Activated T-cell treated with anti-CD3 and anti-CD28 coated beads, Interleukin-2, amount 50 U/mL, for 4 hours (primary cell): Measurements from ENCODE around the gene OR14C36. TPM values are rescaled to one million over a fixed set of nuclear protein-coding genes. Genes with fewer than 3 reads are reported as not detected.
"Not testable (repeated sequence)": the region's sequence is repeated elsewhere in the genome, so short reads cannot be mapped to it uniquely, and the experiment has no call there.

Source experiments
- ATAC-seq, 2 donors: fragments of 200-7000 bp; cut with Tn5 transposase; one replicate each; pipeline ENCODE4 v1.10.0; 2021
- DNase-seq: peaks from one replicate; pipeline ENCODE4 v3.0.0-alpha.2; 2020
- H3K27me3 Mint-ChIP-seq: one replicate; pipeline ENCODE4 v1.8.0; 2021; ENCODE audit warnings: low read depth, mixed read lengths
- H3K36me3 Mint-ChIP-seq: one replicate; pipeline ENCODE4 v1.8.0; 2022; ENCODE audit warnings: mixed read lengths; ENCODE audit not compliant: insufficient read depth
- H3K4me1 Mint-ChIP-seq: one replicate; pipeline ENCODE4 v1.8.0; 2021; ENCODE audit warnings: low read depth, mixed read lengths
- H3K4me3 Mint-ChIP-seq: one replicate; pipeline ENCODE4 v1.8.0; 2021; ENCODE audit warnings: mild to moderate bottlenecking, moderate library complexity, mixed read lengths
- H3K9me3 Mint-ChIP-seq: one replicate; pipeline ENCODE4 v1.8.0; 2021; ENCODE audit warnings: mixed read lengths
- total RNA-seq, 3 donors: library from RNA; stranded (reverse); gene quantifications; one replicate each; pipeline ENCODE4 v1.2.1, GENCODE V29; 2021

The OR14C36 gene
- not detected for total RNA-seq

DNA sequence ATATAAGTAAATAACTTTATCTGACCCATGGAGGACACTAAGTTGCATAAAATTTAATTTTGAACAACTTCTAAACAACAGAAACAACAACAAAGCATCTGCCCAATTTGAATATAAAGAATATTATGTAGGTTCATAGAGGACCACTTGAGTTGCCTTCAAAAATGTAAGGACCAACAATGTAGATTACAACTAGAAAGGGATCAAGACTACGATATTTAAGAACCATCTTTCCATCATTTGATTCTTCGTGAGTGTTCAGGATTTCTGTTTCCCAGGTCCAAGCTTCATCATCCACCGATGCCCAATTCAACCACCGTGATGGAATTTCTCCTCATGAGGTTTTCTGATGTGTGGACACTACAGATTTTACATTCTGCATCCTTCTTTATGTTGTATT, at the start of gene OR14C36:
Gene OR14C36, plus strand, starts transcription at position 301 of the 400 bp plus-strand sequence. Its CDS starts 0 bp downstream, at position 301.
- H3K4me3 Mint-ChIP-seq = no peak within 1 kb of the TSS
- peaks cover 13% of the 10 kb centered on the region for H3K27me3 Mint-ChIP-seq
- H3K36me3 Mint-ChIP-seq = no peaks in the 10 kb centered on the region
- no peaks in the 10 kb centered on the region for H3K4me1 Mint-ChIP-seq
- no peaks in the 10 kb centered on the region for H3K9me3 Mint-ChIP-seq
- DNase-seq = no peak
- ATAC-seq = no peak

DNA sequence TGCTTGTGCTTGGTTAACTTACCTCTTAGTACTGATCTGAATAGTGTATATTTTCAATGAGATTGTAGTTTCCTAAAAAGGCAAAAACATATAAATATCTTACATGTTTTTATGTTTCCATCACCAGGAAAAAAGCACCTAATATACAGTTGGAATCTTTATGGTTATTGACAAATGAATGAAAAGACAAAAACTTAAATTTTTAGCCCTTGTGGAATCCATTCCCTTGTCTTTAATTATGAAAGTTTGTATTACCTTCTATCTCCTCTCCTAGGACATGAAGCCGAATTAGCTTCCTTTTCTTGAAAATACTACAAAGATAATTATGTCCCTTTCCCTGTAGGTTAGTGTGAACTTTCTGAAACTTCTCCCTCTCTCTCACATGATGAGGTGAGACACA, 45.3 kb upstream of the OR14C36 start, which contains the start of gene OR2T12:
Gene OR2T12, minus strand, starts transcription at position 101 of the 400 bp plus-strand sequence. CDS start 7,846 bp downstream, outside the sequence.
- no peaks in the 10 kb centered on the region for H3K4me1 Mint-ChIP-seq

GRCh38 chr1:248305672-248306071, 42.9 kb upstream of the OR14C36 start:
- not testable (repeated sequence) for H3K36me3 Mint-ChIP-seq, H3K4me1 Mint-ChIP-seq, H3K4me3 Mint-ChIP-seq, H3K27me3 Mint-ChIP-seq, DNase-seq, H3K9me3 Mint-ChIP-seq, ATAC-seq

More for the DNA sequence above, 45.3 kb upstream of the OR14C36 start, which contains the start of gene OR2T12:
- no peaks in the 10 kb centered on the region for H3K36me3 Mint-ChIP-seq
- H3K27me3 Mint-ChIP-seq = no peaks in the 10 kb centered on the region
- DNase-seq (no peak), ATAC-seq (no peak)
- no peaks in the 10 kb centered on the region for H3K9me3 Mint-ChIP-seq
- no peak within 1 kb of the TSS for H3K4me3 Mint-ChIP-seq

DNA sequence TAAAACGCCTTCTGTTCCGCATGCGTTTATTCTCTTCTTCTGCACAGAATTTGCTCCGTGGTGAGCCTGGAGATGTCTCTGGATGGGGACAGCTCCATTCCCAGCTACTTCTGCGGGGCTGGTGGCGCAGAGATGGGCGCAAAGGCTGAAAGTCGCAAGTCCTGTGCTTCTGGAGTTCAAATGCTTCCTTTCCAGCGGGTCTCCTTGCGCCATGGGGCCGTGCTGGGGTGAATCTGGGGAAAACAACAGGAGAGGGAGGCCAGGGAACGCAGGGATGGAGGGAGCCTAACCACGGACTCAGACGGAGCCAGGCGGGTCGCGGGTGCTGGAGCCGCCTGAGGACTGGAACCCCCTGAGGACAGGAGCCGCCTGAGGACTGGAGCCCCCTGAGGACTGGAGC, 42.5 kb upstream of the OR14C36 start:
- no peak for DNase-seq
- H3K27me3 Mint-ChIP-seq = no peaks in the 10 kb centered on the region
- no peak overlapping the region for H3K4me3 Mint-ChIP-seq
- H3K36me3 Mint-ChIP-seq = no peaks in the 10 kb centered on the region
- H3K4me1 Mint-ChIP-seq = no peaks in the 10 kb centered on the region
- no peaks in the 10 kb centered on the region for H3K9me3 Mint-ChIP-seq
- no peak for ATAC-seq

DNA sequence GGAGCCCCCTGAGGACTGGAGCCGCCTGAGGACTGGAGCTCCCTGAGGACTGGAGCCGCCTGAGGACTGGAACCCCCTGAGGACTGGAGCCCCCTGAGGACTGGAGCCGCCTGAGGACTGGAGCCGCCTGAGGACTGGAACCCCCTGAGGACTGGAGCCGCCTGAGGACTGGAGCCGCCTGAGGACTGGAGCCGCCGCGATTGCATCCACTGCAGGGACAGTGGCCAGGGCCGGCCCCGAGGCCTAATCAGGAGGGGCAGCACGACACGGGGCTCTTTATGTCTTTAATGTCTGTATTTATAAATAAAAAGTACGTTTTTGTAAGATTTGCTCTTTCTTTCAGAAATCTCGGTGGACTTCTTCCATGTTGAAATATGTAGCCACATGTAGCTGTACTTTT, 41.8 kb upstream of the OR14C36 start:
- not testable (repeated sequence) for H3K27me3 Mint-ChIP-seq, H3K4me1 Mint-ChIP-seq, H3K36me3 Mint-ChIP-seq, H3K9me3 Mint-ChIP-seq, H3K4me3 Mint-ChIP-seq, DNase-seq, ATAC-seq

DNA sequence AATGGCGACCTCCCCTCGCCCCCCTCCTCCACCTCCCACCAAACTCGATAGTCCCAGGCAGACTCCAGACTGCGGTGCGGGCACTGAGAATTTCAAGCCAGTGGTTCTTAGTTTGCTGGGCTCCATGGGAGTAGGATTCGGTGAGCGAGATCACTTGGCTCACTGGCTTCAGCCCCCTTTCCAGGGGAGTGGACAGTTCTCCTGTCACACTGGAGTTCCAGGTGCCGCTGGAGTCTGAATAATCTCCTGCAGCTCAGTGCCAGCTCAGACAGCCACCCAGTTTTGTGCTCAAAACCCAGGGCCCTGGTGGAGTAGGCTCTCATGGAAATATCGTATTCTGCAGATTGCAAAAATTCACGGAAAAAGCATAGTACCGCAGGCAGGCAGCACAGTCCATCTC, 31.8 kb upstream of the OR14C36 start:
- Mint-ChIP-seq H3K4me1 (no peaks in the 10 kb centered on the region), H3K9me3 (peaks cover 28% of the 10 kb centered on the region), H3K4me3 (no peak overlapping the region), H3K27me3 (peaks cover 17% of the 10 kb centered on the region), H3K36me3 (no peaks in the 10 kb centered on the region)
- DNase-seq (no peak), ATAC-seq (no peak)

GRCh38 chr1:248324468-248324867, 24.1 kb upstream of the OR14C36 start, which contains the start of gene OR2M7:
TSS of gene OR2M7 (minus strand) at chr1:248324568. CDS start at chr1:248324568, 0 bp downstream.
- no peak for ATAC-seq
- no peak for DNase-seq
- Mint-ChIP-seq H3K9me3 (no peaks in the 10 kb centered on the region), H3K36me3 (no peaks in the 10 kb centered on the region), H3K4me1 (no peaks in the 10 kb centered on the region), H3K4me3 (no peak within 1 kb of the TSS), H3K27me3 (no peaks in the 10 kb centered on the region)

GRCh38 chr1:248343451-248343850, 5.1 kb upstream of the OR14C36 start:
- ATAC-seq (no peak), DNase-seq (no peak)
- Mint-ChIP-seq H3K4me3 (no peak overlapping the region), H3K36me3 (no peaks in the 10 kb centered on the region), H3K27me3 (no peaks in the 10 kb centered on the region), H3K9me3 (no peaks in the 10 kb centered on the region), H3K4me1 (no peaks in the 10 kb centered on the region)

DNA sequence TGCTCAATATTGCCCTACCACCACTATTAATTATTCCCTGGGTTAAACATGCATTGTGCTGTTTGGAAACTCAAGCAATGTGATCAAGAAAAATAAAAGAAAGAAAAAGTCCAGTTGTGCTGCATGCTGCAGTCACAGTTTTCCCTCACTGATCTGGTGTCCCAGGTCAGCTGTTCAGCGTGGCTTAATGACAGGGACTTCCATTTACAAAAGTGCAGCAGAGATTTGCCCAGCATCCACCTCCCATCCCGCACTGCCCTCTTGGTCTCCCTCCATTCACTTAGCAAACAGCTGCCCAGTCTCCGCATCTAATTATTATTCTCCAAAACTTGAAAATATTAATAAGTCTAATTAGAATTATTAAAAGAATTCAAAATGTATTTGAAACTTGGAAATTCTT, 10.8 kb downstream of the OR14C36 start:
- Mint-ChIP-seq H3K4me1 (no peaks in the 10 kb centered on the region), H3K36me3 (no peaks in the 10 kb centered on the region), H3K9me3 (no peaks in the 10 kb centered on the region), H3K27me3 (peaks cover 8% of the 10 kb centered on the region), H3K4me3 (no peak overlapping the region)
- DNase-seq = no peak
- ATAC-seq = no peak

- no peak for ATAC-seq
- no peaks in the 10 kb centered on the region for H3K9me3 Mint-ChIP-seq
- no peak for DNase-seq
- peaks cover 11% of the 10 kb centered on the region for H3K27me3 Mint-ChIP-seq
- H3K36me3 Mint-ChIP-seq = no peaks in the 10 kb centered on the region
- no peaks in the 10 kb centered on the region for H3K4me1 Mint-ChIP-seq
- H3K4me3 Mint-ChIP-seq = no peak within 1 kb of the TSS
Observed at GRCh38 chr1:248361121-248361715, 12.6 kb downstream of the OR14C36 start, which contains the start of gene OR2T4. TSS of gene OR2T4 (plus strand) at chr1:248361665. CDS start at chr1:248361665, 0 bp downstream.

DNA sequence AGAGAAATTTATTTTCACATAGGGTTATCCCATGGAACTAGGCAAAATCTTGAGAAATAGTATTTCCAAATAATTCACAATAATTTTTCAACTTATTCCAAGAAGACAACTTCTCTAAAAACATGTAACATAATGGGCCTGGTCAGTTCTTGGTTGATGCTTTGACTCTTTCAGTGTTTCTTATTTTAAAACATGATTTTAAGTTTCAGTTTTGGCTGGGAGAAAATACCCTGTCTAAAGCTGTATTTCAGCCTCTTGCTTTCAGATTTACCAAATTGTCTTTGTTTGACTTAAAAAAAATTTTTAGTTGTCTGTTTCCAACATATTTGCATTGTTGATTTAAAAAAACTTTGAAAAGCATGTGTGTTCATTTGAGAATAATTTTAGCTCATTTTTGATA, 18.0 kb downstream of the OR14C36 start:
- no peak for DNase-seq
- H3K36me3 Mint-ChIP-seq = no peaks in the 10 kb centered on the region
- no peak overlapping the region for H3K4me3 Mint-ChIP-seq
- no peak for ATAC-seq
- no peaks in the 10 kb centered on the region for H3K9me3 Mint-ChIP-seq
- peaks cover 12% of the 10 kb centered on the region for H3K27me3 Mint-ChIP-seq
- no peaks in the 10 kb centered on the region for H3K4me1 Mint-ChIP-seq

- no peaks in the 10 kb centered on the region for H3K36me3 Mint-ChIP-seq
- ATAC-seq = no peak
- peaks cover 1% of the 10 kb centered on the region for H3K27me3 Mint-ChIP-seq
- H3K4me3 Mint-ChIP-seq = no peak overlapping the region
- no peaks in the 10 kb centered on the region for H3K9me3 Mint-ChIP-seq
- DNase-seq = no peak
- peaks cover 12% of the 10 kb centered on the region for H3K4me1 Mint-ChIP-seq
Observed at GRCh38 chr1:248372394-248372793, 23.8 kb downstream of the OR14C36 start.

GRCh38 chr1:248373761-248374160, 25.2 kb downstream of the OR14C36 start:
- no peaks in the 10 kb centered on the region for H3K36me3 Mint-ChIP-seq
- no peak for DNase-seq
- peaks cover 1% of the 10 kb centered on the region for H3K27me3 Mint-ChIP-seq
- peaks cover 12% of the 10 kb centered on the region for H3K4me1 Mint-ChIP-seq
- no peaks in the 10 kb centered on the region for H3K9me3 Mint-ChIP-seq
- no peak overlapping the region for H3K4me3 Mint-ChIP-seq
- no peak for ATAC-seq

DNA sequence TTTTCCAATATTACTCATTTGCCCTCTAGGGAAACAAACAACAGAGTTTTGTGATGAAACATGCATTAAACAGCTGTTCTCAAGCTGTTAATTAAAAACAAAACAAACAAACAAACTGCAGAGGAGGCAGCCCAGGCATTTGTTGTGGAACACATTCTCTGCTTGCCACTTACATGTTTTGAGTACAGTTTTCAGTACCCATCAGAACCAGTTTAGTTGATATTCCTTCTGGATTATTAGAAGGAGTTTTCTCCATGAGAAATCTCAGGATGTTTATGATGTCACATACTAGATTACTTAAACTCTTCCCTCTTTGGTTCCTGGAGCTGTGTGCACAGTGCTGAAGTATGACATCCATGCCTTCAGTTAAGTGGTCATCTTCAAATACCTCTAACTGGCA, 26.9 kb downstream of the OR14C36 start, which contains the start of gene OR2T6:
Gene OR2T6, plus strand, starts transcription at position 301 of the 400 bp plus-strand sequence. CDS start 11,863 bp downstream, outside the sequence.
- no peak for ATAC-seq
- no peak for DNase-seq
- peaks cover 1% of the 10 kb centered on the region for H3K27me3 Mint-ChIP-seq
- H3K4me3 Mint-ChIP-seq = no peak within 1 kb of the TSS
- H3K9me3 Mint-ChIP-seq = no peaks in the 10 kb centered on the region
- no peaks in the 10 kb centered on the region for H3K36me3 Mint-ChIP-seq
- H3K4me1 Mint-ChIP-seq = peaks cover 12% of the 10 kb centered on the region

DNA sequence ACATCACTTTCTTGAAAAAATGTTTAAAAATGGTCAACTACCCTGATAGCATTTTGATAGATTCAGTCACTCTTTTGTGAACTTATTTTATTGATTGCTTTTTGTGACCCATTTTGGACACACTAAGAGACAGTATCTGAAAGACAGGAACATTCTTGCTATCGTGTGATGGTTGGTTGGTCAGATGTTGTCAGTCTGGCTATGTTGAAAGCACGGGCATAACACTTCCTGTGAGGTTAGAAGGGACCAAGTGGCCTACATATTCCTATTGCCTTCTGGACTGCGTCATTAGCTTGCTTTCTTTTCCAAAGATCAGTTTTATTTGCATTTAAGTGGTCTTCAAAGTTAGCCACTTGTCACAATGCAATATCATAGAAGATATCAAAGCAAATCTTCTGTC, 28.3 kb downstream of the OR14C36 start:
- ATAC-seq (no peak), DNase-seq (no peak)
- H3K27me3 Mint-ChIP-seq = no peaks in the 10 kb centered on the region
- H3K36me3 Mint-ChIP-seq = no peaks in the 10 kb centered on the region
- H3K4me3 Mint-ChIP-seq = no peak overlapping the region
- H3K4me1 Mint-ChIP-seq = peaks cover 10% of the 10 kb centered on the region
- no peaks in the 10 kb centered on the region for H3K9me3 Mint-ChIP-seq
